T-helper 9 cell (primary cell): Measurements from ENCODE around the gene CMBL.
"Not testable (repeated sequence)": the region's sequence is repeated elsewhere in the genome, so short reads cannot be mapped to it uniquely, and the experiment has no call there.

ENCODE experiments used
- DNase-seq: peaks from one replicate; pipeline ENCODE4 v3.0.0-alpha.2; 2020
- total RNA-seq, 2 donors: gene quantifications; one replicate each; lab custom pipeline; 2026; lab: John Stamatoyannopoulos, UW

The CMBL gene
- total RNA-seq, result 0.24 to 0.28 reads per million in 2 donors

GRCh38 chr5:10307206-10308148 is at the start of gene CMBL:
Gene CMBL, minus strand, starts transcription at chr5:10307902. Its CDS starts 17,140 bp downstream, at chr5:10290762.
- DNase-seq, result no peak

GRCh38 chr5:10355071-10355889 is 47.6 kb upstream of the CMBL start:
- no peak for DNase-seq

- DNase-seq, result peak; percentile 11
Measured at GRCh38 chr5:10354048-10354872, 46.6 kb upstream of the CMBL start.

GRCh38 chr5:10353241-10354047 is 45.7 kb upstream of the CMBL start, which contains the start of gene MARCHF6:
Gene MARCHF6, plus strand, starts transcription at chr5:10353695. Its CDS starts 204 bp downstream, at chr5:10353899.
- peak; percentile 99 for DNase-seq

- no peak for DNase-seq
Measured at GRCh38 chr5:10352430-10353240, 44.9 kb upstream of the CMBL start.

GRCh38 chr5:10351919-10352318 is 44.2 kb upstream of the CMBL start:
- no peak for DNase-seq

GRCh38 chr5:10351199-10351905 is 43.6 kb upstream of the CMBL start:
- DNase-seq, result no peak

- DNase-seq, result no peak
Measured at GRCh38 chr5:10348258-10348657, 40.6 kb upstream of the CMBL start.

- DNase-seq, result not testable (repeated sequence)
Measured at GRCh38 chr5:10344461-10345106, 36.9 kb upstream of the CMBL start.

- no peak for DNase-seq
Measured at GRCh38 chr5:10343486-10343885, 35.8 kb upstream of the CMBL start.

- DNase-seq, result no peak
Measured at GRCh38 chr5:10339958-10340357, 32.3 kb upstream of the CMBL start.

GRCh38 chr5:10339058-10339811 is 31.5 kb upstream of the CMBL start:
- no peak for DNase-seq

GRCh38 chr5:10338686-10339057 is 31.0 kb upstream of the CMBL start:
- no peak for DNase-seq

- DNase-seq, result no peak
Measured at GRCh38 chr5:10337986-10338385, 30.3 kb upstream of the CMBL start.

- DNase-seq, result no peak
Measured at GRCh38 chr5:10337107-10337506, 29.4 kb upstream of the CMBL start.

- DNase-seq, result no peak
Measured at GRCh38 chr5:10335711-10336470, 28.2 kb upstream of the CMBL start.

GRCh38 chr5:10334831-10335230 is 27.1 kb upstream of the CMBL start:
- no peak for DNase-seq
